Loucy (cell line): ENCODE data around the gene CHCT1.

Experiments
- CTCF ChIP-seq: fragments of 200-600 bp; sonication (generic); conservative IDR thresholded peaks from 2 replicates; pipeline ENCODE4 v1.5.1; 2014; ENCODE audit warnings: mild to moderate bottlenecking, antibody characterized with exemption, low read length
- EZH2phosphoT487 ChIP-seq: fragments of 200-600 bp; IDR thresholded peaks from 2 replicates; pipeline ENCODE4 v1.6.1; 2018; ENCODE audit warnings: antibody characterized with exemption, mild to moderate bottlenecking, moderate library complexity, borderline replicate concordance

DNA sequence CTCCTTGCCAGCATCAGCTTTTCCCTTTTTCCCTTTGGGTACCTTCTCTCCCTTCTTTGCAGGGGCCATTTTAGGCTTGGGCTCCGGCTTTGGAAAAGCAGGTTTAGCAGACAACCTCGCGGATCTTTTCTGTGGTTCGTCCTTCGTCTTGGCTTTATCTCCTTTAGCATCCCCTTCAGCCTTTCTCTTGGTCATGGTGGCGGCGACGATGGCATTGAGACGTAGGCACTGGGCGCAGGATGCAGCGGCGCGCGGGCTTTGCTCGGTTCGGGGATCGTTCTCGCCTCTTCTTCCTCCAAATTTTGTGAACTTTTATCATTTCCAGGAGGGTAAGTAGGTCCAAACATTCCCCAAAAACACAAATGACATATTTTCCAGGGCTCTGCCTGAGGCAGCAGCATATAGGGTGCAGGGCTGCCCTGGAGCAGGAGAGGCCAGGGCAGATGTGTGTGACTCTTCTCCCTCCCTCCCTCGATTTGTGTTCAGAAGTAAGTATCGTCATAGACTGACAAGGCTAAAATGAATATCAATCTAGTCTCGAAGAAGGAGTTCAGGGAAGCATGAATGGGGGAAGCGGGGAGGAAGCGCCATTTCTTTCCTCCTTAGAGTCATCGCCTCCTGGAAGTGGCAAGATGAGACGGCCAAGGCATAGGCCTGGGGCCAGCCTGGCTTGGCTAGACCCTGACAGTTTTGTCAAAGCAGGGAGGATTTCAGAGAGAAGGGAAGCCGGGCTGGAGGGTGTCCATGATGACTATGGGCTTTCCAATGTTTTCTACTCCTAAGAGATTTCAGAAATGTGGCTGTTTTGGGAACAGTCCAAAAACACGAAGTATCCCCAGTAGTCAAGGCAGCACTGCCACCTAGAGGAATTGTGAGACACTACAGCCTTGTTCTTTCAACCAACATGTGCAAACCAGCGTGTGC is 13.2 kb downstream of the CHCT1 start:
- TF ChIP-seq CTCF: peak; percentile 96
- no peak for TF ChIP-seq EZH2phosphoT487
